Endothelial cell of umbilical vein (primary cell): ENCODE data around the gene TP73. TPM values are rescaled to one million over a fixed set of nuclear protein-coding genes. Genes with fewer than 3 reads are reported as not detected.

Experiments used
- BruUV-seq: library from RNA; stranded (reverse); fragments of 400-500 nt; replicated peaks from 2 replicates; lab custom pipeline; 2021; lab: Mats Ljungman, UMichigan
- CTCF ChIA-PET: fragments of 300-600, 350-600 bp; sonication (Branson Sonifier 250); formaldehyde crosslinking; loops from one replicate; lab custom pipeline; 2021; ENCODE audit warnings: antibody characterized with exemption, inconsistent platforms; lab: Charles Lee
- POLR2A ChIA-PET: fragments of 300-600, 350-600 bp; sonication (Branson Sonifier 250); formaldehyde crosslinking; loops from one replicate; lab custom pipeline; 2021; ENCODE audit warnings: antibody characterized with exemption, inconsistent platforms; lab: Charles Lee
- DNase-seq: peaks from one replicate; pipeline ENCODE4 v3.0.0-alpha.2; 2011; ENCODE audit warnings: low read depth, low spot score
- FAIRE-seq: peaks from 2 replicates; lab custom pipeline; 2011; peaks lifted over from hg19 to GRCh38; lab: Jason Lieb, UNC
- H2AFZ ChIP-seq: 2 replicates; pipeline ENCODE4 v1.6.0; 2012; ENCODE audit warnings: low read depth, low read length, control low read depth, inconsistent platforms
- H3K27ac ChIP-seq: 2 replicates; pipeline ENCODE4 v1.5.1; 2011; ENCODE audit warnings: low read depth, mild to moderate bottlenecking, control low read depth, low read length, moderate library complexity; ENCODE audit not compliant: insufficient read depth
- H3K27me3 ChIP-seq, 2 experiments: 2 replicates each; pipeline versions ENCODE4 v1.6.0 to v1.6.1; 2011; ENCODE audit warnings: low read length in 2 of 2, mixed read lengths in 1 of 2; ENCODE audit not compliant: control insufficient read depth in 2 of 2, insufficient read depth in 2 of 2
- H3K36me3 ChIP-seq, 2 experiments: 2 replicates in 1 of 2; 3 replicates in 1 of 2; pipeline ENCODE4 v1.5.1; 2011; ENCODE audit warnings: low read length in 2 of 2, mild to moderate bottlenecking in 1 of 2, moderate library complexity in 1 of 2; ENCODE audit not compliant: control insufficient read depth in 2 of 2, insufficient read depth in 2 of 2; ENCODE audit errors: extremely low read depth in 1 of 2
- H3K4me1 ChIP-seq: 3 replicates; pipeline ENCODE4 v1.5.1; 2011; ENCODE audit warnings: mild to moderate bottlenecking, low read length; ENCODE audit not compliant: control insufficient read depth, insufficient read depth; ENCODE audit errors: extremely low read depth
- H3K4me2 ChIP-seq: 2 replicates; pipeline ENCODE4 v1.6.1; 2011; ENCODE audit warnings: low read length, control low read depth, mixed read lengths; ENCODE audit not compliant: insufficient read depth
- H3K4me3 ChIP-seq, 3 experiments: fragments of 200-600 bp in 1 of 3; sonication (generic), shearing (Covaris generic) in 1 of 3; replicated peaks in 1 of 3; 2 replicates each; pipeline ENCODE4 v1.5.1; 2011 to 2016; ENCODE audit warnings: control low read depth in 3 of 3, low read length in 3 of 3, mild to moderate bottlenecking in 2 of 3, inconsistent platforms in 1 of 3, low read depth in 1 of 3, moderate library complexity in 1 of 3; ENCODE audit not compliant: insufficient read depth in 1 of 3
- H3K79me2 ChIP-seq: 2 replicates; pipeline ENCODE4 v1.6.0; 2012; ENCODE audit warnings: low read length, inconsistent platforms; ENCODE audit not compliant: control insufficient read depth, insufficient read depth
- H3K9ac ChIP-seq: replicated peaks from 2 replicates; pipeline ENCODE3; 2011; ENCODE audit warnings: low read length, control low read depth; ENCODE audit not compliant: insufficient read depth; ENCODE audit errors: extremely low read depth
- H3K9me1 ChIP-seq: replicated peaks from 3 replicates; pipeline ENCODE4 v1.6.0; 2011; ENCODE audit warnings: mild to moderate bottlenecking, low read length; ENCODE audit not compliant: control insufficient read depth, insufficient read depth; ENCODE audit errors: extremely low read depth
- H3K9me3 ChIP-seq: replicated peaks from 2 replicates; pipeline ENCODE4 v1.5.1; 2012; ENCODE audit warnings: low read length, inconsistent platforms; ENCODE audit not compliant: control insufficient read depth, insufficient read depth
- H4K20me1 ChIP-seq: replicated peaks from 2 replicates; pipeline ENCODE3; 2011; ENCODE audit warnings: mild to moderate bottlenecking, low read length; ENCODE audit not compliant: control insufficient read depth, insufficient read depth; ENCODE audit errors: extremely low read depth
- EZH2 ChIP-seq: IDR thresholded peaks from 2 replicates; pipeline ENCODE4 v1.6.1; 2012; ENCODE audit warnings: borderline replicate concordance, low read depth, mild to moderate bottlenecking, moderate library complexity, low read length, inconsistent platforms; ENCODE audit not compliant: severe bottlenecking
- FOS ChIP-seq: IDR thresholded peaks from 2 replicates; pipeline ENCODE4 v1.6.1; 2011; ENCODE audit warnings: mild to moderate bottlenecking, low read length, moderate library complexity, borderline replicate concordance; ENCODE audit not compliant: insufficient read depth
- GATA2 ChIP-seq: IDR thresholded peaks from 2 replicates; pipeline ENCODE4 v1.7.0; 2011; ENCODE audit warnings: low read depth, mild to moderate bottlenecking, moderate library complexity, mixed read lengths, low read length; ENCODE audit not compliant: insufficient read length, insufficient read depth
- JUN ChIP-seq: IDR thresholded peaks from 2 replicates; pipeline ENCODE4 v1.6.1; 2011; ENCODE audit warnings: borderline replicate concordance, low read depth; ENCODE audit not compliant: insufficient read length, insufficient read depth
- MYC ChIP-seq: IDR thresholded peaks from one replicate; pipeline ENCODE4 v1.6.1; 2011; ENCODE audit warnings: mild to moderate bottlenecking, low read depth, low read length
- POLR2A ChIP-seq: IDR thresholded peaks from 2 replicates; pipeline ENCODE4 v1.6.1; 2012; ENCODE audit warnings: low read depth, mild to moderate bottlenecking, control low read depth, low read length
- POLR2AphosphoS5 ChIP-seq: IDR thresholded peaks from 2 replicates; pipeline ENCODE4 v1.6.1; 2012; ENCODE audit warnings: low read depth, mild to moderate bottlenecking, control low read depth, low read length, moderate library complexity; ENCODE audit not compliant: insufficient read depth
- dilution Hi-C: fragments of 300-500 bp; cut with MboI; formaldehyde crosslinking; loops from one replicate; pipeline ENCODE4 v1.15.0; 2019; ENCODE audit warnings: low sequenced_read_pairs; ENCODE audit not compliant: extremely low pct_ligation_motif_present
- intact Hi-C: fragments of 100-400 bp; cut with micrococcal nuclease; formaldehyde crosslinking; loops from one replicate; pipeline ENCODE4 v1.10.0; 2022
- polyA plus RNA-seq, 4 experiments: library from polyadenylated mRNA; depleted of rRNA in 3 of 4; stranded (reverse) in 3 of 4; unstranded in 1 of 4; fragments of >200 nt; gene quantifications; 2 replicates each; pipeline versions ENCODE4 v1.2.1 to v1.2.3, GENCODE V29; 2011 to 2012; ENCODE audit warnings: missing spikeins in 1 of 4
- total RNA-seq: library from RNA; stranded (reverse); gene quantifications from 2 replicates; pipeline ENCODE4 v1.2.3, GENCODE V29; 2021
- TF ChIP-seq, protein P1 (sequence below): IDR thresholded peaks from 2 replicates; pipeline ENCODE4 v1.6.1; 2011; ENCODE audit not compliant: insufficient read depth, insufficient read length
- TF ChIP-seq, protein P2 (sequence below), 2 donors: IDR thresholded peaks; 1 replicate in 1 of 2; 2 replicates in 1 of 2; pipeline ENCODE4 v1.5.1; 2011; ENCODE audit warnings: low read length in 2 of 2, mild to moderate bottlenecking in 2 of 2, moderate library complexity in 2 of 2, control low read depth in 1 of 2, inconsistent platforms in 1 of 2, low read depth in 1 of 2; ENCODE audit not compliant: insufficient read depth in 1 of 2; ENCODE audit errors: extremely low read depth in 1 of 2

TP73 gene
- total and polyA plus RNA-seq, 2 donors (not counting 3 experiments of a cell fraction or from before 2014, with no cell fraction given), result 0.03 to 0.15 TPM

DNA sequence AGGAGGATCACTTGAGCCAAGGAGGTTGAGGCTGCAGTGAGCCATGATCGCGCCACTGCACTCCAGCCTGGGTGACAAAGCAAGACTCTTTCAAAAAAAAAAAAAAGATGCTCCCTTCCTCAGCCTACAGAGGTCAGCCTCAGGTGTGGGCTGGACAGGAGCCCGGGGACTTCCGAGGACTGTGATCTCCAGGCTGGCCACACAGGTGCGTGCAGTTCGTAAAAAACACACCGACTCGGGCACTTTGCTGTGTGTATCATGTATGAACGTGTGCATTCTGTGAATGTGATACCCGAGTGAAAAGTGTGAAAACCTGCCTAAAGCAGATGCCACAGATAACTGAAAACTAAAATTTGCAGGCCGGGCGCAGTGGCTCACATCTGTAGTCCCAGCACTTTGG, 91.5 kb downstream of the TP73 start:
- peaks cover 1 to 19% of the 10 kb centered on the region in 2 experiments for H3K36me3 ChIP-seq
- FAIRE-seq (no peak), DNase-seq (no peak)
- H3K4me1 ChIP-seq, result peaks cover 11% of the 10 kb centered on the region
- no peaks in the 10 kb centered on the region for H3K9me3 ChIP-seq
- H3K27ac ChIP-seq, result no peak overlapping the region
- dilution Hi-C loops (no loop called here), intact Hi-C loops (no loop called here)
- no peaks in the 10 kb centered on the region for H3K27me3 ChIP-seq
- H3K4me2 ChIP-seq, result no peak overlapping the region
- H2AFZ ChIP-seq, result no peak overlapping the region
- ChIA-PET POLR2A (no interaction called here), CTCF (interaction anchor here (3.7 kb wide), 1 partner anchor 19 kb away, joined by 11 read pairs; no protein-coding TSS in a partner anchor)
- no peak overlapping the region for H3K9ac ChIP-seq
- peaks cover 5% of the 10 kb centered on the region for H3K79me2 ChIP-seq
- TF ChIP-seq JUN (no peak), GATA2 (no peak), POLR2AphosphoS5 (no peak), FOS (no peak), EZH2 (no peak), POLR2A (no peak), MYC (no peak)
- TF ChIP-seq, protein P1, sequence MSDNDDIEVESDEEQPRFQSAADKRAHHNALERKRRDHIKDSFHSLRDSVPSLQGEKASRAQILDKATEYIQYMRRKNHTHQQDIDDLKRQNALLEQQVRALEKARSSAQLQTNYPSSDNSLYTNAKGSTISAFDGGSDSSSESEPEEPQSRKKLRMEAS, result no peak
- TF ChIP-seq, protein P2, sequence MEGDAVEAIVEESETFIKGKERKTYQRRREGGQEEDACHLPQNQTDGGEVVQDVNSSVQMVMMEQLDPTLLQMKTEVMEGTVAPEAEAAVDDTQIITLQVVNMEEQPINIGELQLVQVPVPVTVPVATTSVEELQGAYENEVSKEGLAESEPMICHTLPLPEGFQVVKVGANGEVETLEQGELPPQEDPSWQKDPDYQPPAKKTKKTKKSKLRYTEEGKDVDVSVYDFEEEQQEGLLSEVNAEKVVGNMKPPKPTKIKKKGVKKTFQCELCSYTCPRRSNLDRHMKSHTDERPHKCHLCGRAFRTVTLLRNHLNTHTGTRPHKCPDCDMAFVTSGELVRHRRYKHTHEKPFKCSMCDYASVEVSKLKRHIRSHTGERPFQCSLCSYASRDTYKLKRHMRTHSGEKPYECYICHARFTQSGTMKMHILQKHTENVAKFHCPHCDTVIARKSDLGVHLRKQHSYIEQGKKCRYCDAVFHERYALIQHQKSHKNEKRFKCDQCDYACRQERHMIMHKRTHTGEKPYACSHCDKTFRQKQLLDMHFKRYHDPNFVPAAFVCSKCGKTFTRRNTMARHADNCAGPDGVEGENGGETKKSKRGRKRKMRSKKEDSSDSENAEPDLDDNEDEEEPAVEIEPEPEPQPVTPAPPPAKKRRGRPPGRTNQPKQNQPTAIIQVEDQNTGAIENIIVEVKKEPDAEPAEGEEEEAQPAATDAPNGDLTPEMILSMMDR (IDR thresholded peaks at IDR 0.05; ENCODE audit: extremely low read depth in 1 of 2, insufficient read depth in 1 of 2, low read depth in 1 of 2, low read length in 2 of 2), result no peak
- no peaks in the 10 kb centered on the region for H3K9me1 ChIP-seq
- H4K20me1 ChIP-seq, result no peaks in the 10 kb centered on the region
- no TSS peak for BruUV-seq
- no peak overlapping the region for H3K4me3 ChIP-seq
